ENCODE measurements around the gene TBRG1.

The TBRG1 gene

GRCh38 chr11:124612045-124612444 lies 10.6 kb upstream of the TBRG1 start:
- no peak overlapping the region for H3K4me3 ChIP-seq (ENCODE audit: control insufficient read depth, low read depth, low read length)
- no peak for TF ChIP-seq CTCF (conservative IDR thresholded peaks at IDR 0.05; ENCODE audit: control insufficient read depth, insufficient read depth, low read depth, low read length)
- DNase-seq (ENCODE audit: low read depth) = no peak

- no peak for TF ChIP-seq CTCF (conservative IDR thresholded peaks at IDR 0.05; ENCODE audit: control insufficient read depth, insufficient read depth, low read depth, low read length)
- no peak for DNase-seq (ENCODE audit: low read depth)
- no peak overlapping the region for H3K4me3 ChIP-seq (ENCODE audit: control insufficient read depth, low read depth, low read length)
These were observed 10.0 kb upstream of the TBRG1 start for GRCh38 chr11:124612567-124613246.

GRCh38 chr11:124618863-124619262 lies 3.8 kb upstream of the TBRG1 start:
- no peak for TF ChIP-seq CTCF (conservative IDR thresholded peaks at IDR 0.05; ENCODE audit: control insufficient read depth, insufficient read depth, low read depth, low read length)
- no peak overlapping the region for H3K4me3 ChIP-seq (ENCODE audit: control insufficient read depth, low read depth, low read length)
- DNase-seq (ENCODE audit: low read depth) = no peak

GRCh38 chr11:124623861-124624525 lies 1.3 kb downstream of the TBRG1 start:
- no peak for TF ChIP-seq CTCF (conservative IDR thresholded peaks at IDR 0.05; ENCODE audit: control insufficient read depth, insufficient read depth, low read depth, low read length)
- peak overlapping the region; percentile 96 for H3K4me3 ChIP-seq (ENCODE audit: control insufficient read depth, low read depth, low read length)
- peak; percentile 19 for DNase-seq (ENCODE audit: low read depth)

GRCh38 chr11:124625504-124626168 lies 3.0 kb downstream of the TBRG1 start:
- no peak overlapping the region for H3K4me3 ChIP-seq (ENCODE audit: control insufficient read depth, low read depth, low read length)
- TF ChIP-seq CTCF (conservative IDR thresholded peaks at IDR 0.05; ENCODE audit: control insufficient read depth, insufficient read depth, low read depth, low read length) = no peak
- DNase-seq (ENCODE audit: low read depth) = no peak

- H3K4me3 ChIP-seq (ENCODE audit: control insufficient read depth, low read depth, low read length) = no peak overlapping the region
- no peak for TF ChIP-seq CTCF (conservative IDR thresholded peaks at IDR 0.05; ENCODE audit: control insufficient read depth, insufficient read depth, low read depth, low read length)
- DNase-seq (ENCODE audit: low read depth) = no peak
These were observed 4.9 kb downstream of the TBRG1 start for GRCh38 chr11:124627546-124627945.

Data from fibroblast of mammary gland (primary cell).